ENCODE results near the gene CSNK1G1.

DNA sequence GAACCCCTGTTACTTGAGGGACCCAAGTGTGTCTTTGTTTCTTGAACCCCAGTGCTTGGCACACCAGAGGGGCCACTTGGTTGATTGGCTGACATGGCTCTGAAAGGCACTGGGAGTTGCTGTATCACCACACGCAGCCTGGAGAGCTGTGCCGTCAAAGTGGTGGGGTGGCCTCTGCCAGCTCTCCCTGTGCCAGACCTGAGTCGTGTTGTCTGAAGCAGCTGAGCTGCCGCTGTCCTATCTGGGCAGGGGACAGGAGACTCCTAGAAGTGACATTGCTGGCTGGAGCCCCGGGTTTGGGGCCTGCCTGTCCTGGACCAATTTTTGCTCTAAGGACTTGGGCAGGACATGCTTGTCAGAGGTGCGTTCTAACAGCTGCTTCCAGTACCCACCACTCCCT lies 209.9 kb downstream of the CSNK1G1 start:
- TF ChIP-seq, protein P1, sequence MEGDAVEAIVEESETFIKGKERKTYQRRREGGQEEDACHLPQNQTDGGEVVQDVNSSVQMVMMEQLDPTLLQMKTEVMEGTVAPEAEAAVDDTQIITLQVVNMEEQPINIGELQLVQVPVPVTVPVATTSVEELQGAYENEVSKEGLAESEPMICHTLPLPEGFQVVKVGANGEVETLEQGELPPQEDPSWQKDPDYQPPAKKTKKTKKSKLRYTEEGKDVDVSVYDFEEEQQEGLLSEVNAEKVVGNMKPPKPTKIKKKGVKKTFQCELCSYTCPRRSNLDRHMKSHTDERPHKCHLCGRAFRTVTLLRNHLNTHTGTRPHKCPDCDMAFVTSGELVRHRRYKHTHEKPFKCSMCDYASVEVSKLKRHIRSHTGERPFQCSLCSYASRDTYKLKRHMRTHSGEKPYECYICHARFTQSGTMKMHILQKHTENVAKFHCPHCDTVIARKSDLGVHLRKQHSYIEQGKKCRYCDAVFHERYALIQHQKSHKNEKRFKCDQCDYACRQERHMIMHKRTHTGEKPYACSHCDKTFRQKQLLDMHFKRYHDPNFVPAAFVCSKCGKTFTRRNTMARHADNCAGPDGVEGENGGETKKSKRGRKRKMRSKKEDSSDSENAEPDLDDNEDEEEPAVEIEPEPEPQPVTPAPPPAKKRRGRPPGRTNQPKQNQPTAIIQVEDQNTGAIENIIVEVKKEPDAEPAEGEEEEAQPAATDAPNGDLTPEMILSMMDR (IDR thresholded peaks at IDR 0.05) = no peak
- TF ChIP-seq ZFX (IDR thresholded peaks at IDR 0.05; ENCODE audit: borderline replicate concordance) = no peak
